Endodermal cell (in vitro differentiated cells): ENCODE data around the gene MBD3L1. TPM values are rescaled to one million over a fixed set of nuclear protein-coding genes. Genes with fewer than 3 reads are reported as not detected.

Experiments used
- DNase-seq: peaks from one replicate; pipeline ENCODE4 v3.0.0-alpha.2; 2017
- H3K27ac ChIP-seq: 2 replicates; pipeline ENCODE4 v1.5.1; 2013; ENCODE audit warnings: mild to moderate bottlenecking, low read depth, low read length, moderate library complexity
- H3K27me3 ChIP-seq: 2 replicates; pipeline ENCODE4 v1.6.1; 2013; ENCODE audit warnings: mild to moderate bottlenecking, low read length, moderate library complexity; ENCODE audit not compliant: insufficient read depth, control insufficient read depth, poor library complexity, severe bottlenecking
- H3K36me3 ChIP-seq: 2 replicates; pipeline ENCODE4 v1.7.0; 2013; ENCODE audit warnings: mild to moderate bottlenecking, low read length, moderate library complexity; ENCODE audit not compliant: control insufficient read depth, insufficient read depth
- H3K4me1 ChIP-seq: one replicate; pipeline ENCODE4 v1.7.0; 2013; ENCODE audit warnings: low read length; ENCODE audit not compliant: control insufficient read depth, insufficient read depth
- H3K4me3 ChIP-seq: 2 replicates; pipeline ENCODE4 v1.5.1; 2013; ENCODE audit warnings: mild to moderate bottlenecking, low read length, moderate library complexity
- H3K9ac ChIP-seq: 2 replicates; pipeline ENCODE4 v1.6.1; 2013; ENCODE audit warnings: mild to moderate bottlenecking, low read length, moderate library complexity; ENCODE audit not compliant: poor library complexity, severe bottlenecking; ENCODE audit errors: extremely low read depth
- H3K9me3 ChIP-seq: 2 replicates; pipeline ENCODE4 v1.6.1; 2013; ENCODE audit warnings: mild to moderate bottlenecking, low read length, moderate library complexity; ENCODE audit not compliant: control insufficient read depth
- H3K27ac Mint-ChIP-seq: 2 replicates; pipeline ENCODE4 v1.8.0; 2020; ENCODE audit warnings: mixed read lengths
- H3K27me3 Mint-ChIP-seq: 2 replicates; pipeline ENCODE4 v1.8.0; 2021; ENCODE audit warnings: mild to moderate bottlenecking, mixed read lengths; ENCODE audit not compliant: insufficient read depth
- H3K36me3 Mint-ChIP-seq: 2 replicates; pipeline ENCODE4 v1.8.0; 2020; ENCODE audit warnings: low read depth, mixed read lengths
- H3K4me1 Mint-ChIP-seq: 2 replicates; pipeline ENCODE4 v1.8.0; 2020; ENCODE audit warnings: mixed read lengths
- H3K4me3 Mint-ChIP-seq: 2 replicates; pipeline ENCODE4 v1.8.0; 2020; ENCODE audit warnings: mild to moderate bottlenecking, moderate library complexity, mixed read lengths
- H3K9me3 Mint-ChIP-seq: 2 replicates; pipeline ENCODE4 v1.8.0; 2020; ENCODE audit warnings: mild to moderate bottlenecking, mixed read lengths
- WGBS, 2 experiments: methylation state at CpG; one replicate each; pipeline versions ENCODE4 v1.1.5 to v1.1.7; 2013; ENCODE audit warnings: missing lambda C conversion rate in 2 of 2, mixed read lengths in 1 of 2; ENCODE audit not compliant: insufficient coverage in 1 of 2, insufficient read length in 1 of 2; 5-methylcytosine and 5-hydroxymethylcytosine counted together
- total RNA-seq, 2 donors: library from RNA; stranded (reverse); fragmentation: NEBNext Ultra II Directional in 1 of 2; extraction: Animal tissue kit (Norgen Biotek cat#: 25700) in 1 of 2; gene quantifications; 2 replicates in 1 of 2; 3 replicates in 1 of 2; pipeline ENCODE4 v1.2.1, GENCODE V29; 2021
- TF ChIP-seq, protein P1 (sequence below): fragments of 200-600 bp; sonication (generic); conservative IDR thresholded peaks from 2 replicates; pipeline ENCODE4 v1.5.0; 2021; ENCODE audit warnings: antibody characterized with exemption, mild to moderate bottlenecking

The MBD3L1 gene
- total RNA-seq, 2 donors from 2014 or later, result not detected

- TF ChIP-seq, protein P1, sequence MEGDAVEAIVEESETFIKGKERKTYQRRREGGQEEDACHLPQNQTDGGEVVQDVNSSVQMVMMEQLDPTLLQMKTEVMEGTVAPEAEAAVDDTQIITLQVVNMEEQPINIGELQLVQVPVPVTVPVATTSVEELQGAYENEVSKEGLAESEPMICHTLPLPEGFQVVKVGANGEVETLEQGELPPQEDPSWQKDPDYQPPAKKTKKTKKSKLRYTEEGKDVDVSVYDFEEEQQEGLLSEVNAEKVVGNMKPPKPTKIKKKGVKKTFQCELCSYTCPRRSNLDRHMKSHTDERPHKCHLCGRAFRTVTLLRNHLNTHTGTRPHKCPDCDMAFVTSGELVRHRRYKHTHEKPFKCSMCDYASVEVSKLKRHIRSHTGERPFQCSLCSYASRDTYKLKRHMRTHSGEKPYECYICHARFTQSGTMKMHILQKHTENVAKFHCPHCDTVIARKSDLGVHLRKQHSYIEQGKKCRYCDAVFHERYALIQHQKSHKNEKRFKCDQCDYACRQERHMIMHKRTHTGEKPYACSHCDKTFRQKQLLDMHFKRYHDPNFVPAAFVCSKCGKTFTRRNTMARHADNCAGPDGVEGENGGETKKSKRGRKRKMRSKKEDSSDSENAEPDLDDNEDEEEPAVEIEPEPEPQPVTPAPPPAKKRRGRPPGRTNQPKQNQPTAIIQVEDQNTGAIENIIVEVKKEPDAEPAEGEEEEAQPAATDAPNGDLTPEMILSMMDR, result no peak
- Histone ChIP-seq H3K4me1 (no peaks in the 10 kb centered on the region), H3K27ac (no peak overlapping the region), H3K9me3 (peaks cover 65% of the 10 kb centered on the region), H3K4me3 (no peak overlapping the region), H3K9ac (no peak overlapping the region), H3K27me3 (no peaks in the 10 kb centered on the region), H3K36me3 (no peaks in the 10 kb centered on the region)
- Mint-ChIP-seq H3K4me1 (no peaks in the 10 kb centered on the region), H3K27ac (no peak overlapping the region), H3K27me3 (no peaks in the 10 kb centered on the region), H3K4me3 (no peak overlapping the region), H3K9me3 (peaks cover 28% of the 10 kb centered on the region), H3K36me3 (peaks cover 1% of the 10 kb centered on the region)
- no peak for DNase-seq
- WGBS, 2 experiments, result 42 to 100% methylated on average over 1 to 2 of the region's 2 CpGs
These were observed 48.8 kb downstream of the MBD3L1 start for GRCh38 chr19:8880868-8881488.

DNA sequence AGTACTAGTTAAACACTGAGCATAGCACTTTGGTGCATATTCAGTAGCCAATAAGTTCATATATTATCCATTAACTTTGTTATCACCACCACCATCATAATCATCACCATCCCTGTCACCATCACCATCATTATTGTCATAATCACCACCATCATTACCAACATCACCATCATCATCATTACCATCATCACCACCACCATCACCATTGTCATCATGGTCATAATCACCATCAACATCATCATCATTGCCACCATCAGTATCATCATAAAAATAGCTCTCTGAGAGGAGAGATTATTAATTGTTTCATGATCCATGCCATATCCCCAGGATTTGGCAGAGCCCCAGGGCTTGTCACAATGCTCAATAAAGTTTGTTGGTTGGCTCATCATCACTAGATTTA lies 49.3 kb downstream of the MBD3L1 start:
- H3K4me1 ChIP-seq, result no peaks in the 10 kb centered on the region
- H3K36me3 ChIP-seq, result no peaks in the 10 kb centered on the region
- H3K9me3 ChIP-seq, result peaks cover 70% of the 10 kb centered on the region
- H3K27ac ChIP-seq, result no peak overlapping the region
- Mint-ChIP-seq H3K27ac (no peak overlapping the region), H3K4me3 (no peak overlapping the region), H3K9me3 (peaks cover 24% of the 10 kb centered on the region), H3K27me3 (no peaks in the 10 kb centered on the region), H3K36me3 (peaks cover 1% of the 10 kb centered on the region), H3K4me1 (no peaks in the 10 kb centered on the region)
- no peaks in the 10 kb centered on the region for H3K27me3 ChIP-seq
- H3K4me3 ChIP-seq, result no peak overlapping the region
- no peak overlapping the region for H3K9ac ChIP-seq
- no peak for DNase-seq
- TF ChIP-seq, protein P1, result no peak

DNA sequence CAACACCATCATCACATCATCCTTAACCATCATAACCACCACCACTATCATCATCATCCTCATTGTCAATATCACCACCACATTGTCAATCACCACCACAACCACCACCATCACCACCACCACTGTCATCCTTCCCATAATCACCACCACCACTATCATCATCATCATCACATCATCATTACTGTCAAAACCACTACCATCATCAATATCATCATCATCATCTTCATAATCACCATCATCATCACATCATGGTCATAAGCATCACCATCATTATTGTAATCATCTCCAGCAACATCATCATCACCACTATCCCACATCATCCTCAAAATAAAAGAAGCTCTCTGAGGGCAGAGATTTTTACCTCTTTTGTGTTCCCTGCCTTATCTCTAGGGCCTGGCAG lies 52.2 kb downstream of the MBD3L1 start:
- Mint-ChIP-seq H3K9me3 (no peaks in the 10 kb centered on the region), H3K36me3 (peaks cover 1% of the 10 kb centered on the region), H3K27ac (no peak overlapping the region), H3K4me1 (no peaks in the 10 kb centered on the region), H3K4me3 (no peak overlapping the region), H3K27me3 (no peaks in the 10 kb centered on the region)
- Histone ChIP-seq H3K4me1 (no peaks in the 10 kb centered on the region), H3K27me3 (no peaks in the 10 kb centered on the region), H3K4me3 (no peak overlapping the region), H3K36me3 (no peaks in the 10 kb centered on the region), H3K9me3 (peaks cover 76% of the 10 kb centered on the region), H3K27ac (no peak overlapping the region), H3K9ac (no peak overlapping the region)
- TF ChIP-seq, protein P1, result no peak
- DNase-seq, result no peak
